Measurements from ENCODE around the gene SERP1. TPM values are rescaled to one million over a fixed set of nuclear protein-coding genes. Genes with fewer than 3 reads are reported as not detected.
A peak's percentile ranks its signal among the peaks of the same experiment; 100 is the strongest.

The SERP1 gene
- total RNA-seq, 4 donors from 2014 or later, result 137 to 273 (median 206) TPM

DNA sequence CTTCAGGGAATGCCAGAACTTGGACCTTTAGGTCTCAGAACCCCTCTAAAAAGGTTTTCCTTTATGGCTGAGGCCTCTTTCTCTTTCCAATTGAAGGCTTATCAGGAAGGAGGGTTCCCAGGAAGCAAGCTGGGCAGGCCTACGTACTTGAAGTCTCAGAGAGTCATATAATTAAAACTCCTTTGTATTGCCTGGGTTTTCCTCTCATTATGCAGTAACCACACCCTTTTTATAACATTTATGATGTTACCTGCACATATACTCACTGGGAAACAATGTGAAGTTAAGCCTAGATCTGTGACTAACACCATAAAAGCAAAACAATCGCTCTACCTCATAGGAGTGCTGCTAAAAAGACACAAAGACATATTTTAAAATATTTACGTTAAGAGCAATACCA lies 27.3 kb downstream of the SERP1 start:
- Histone ChIP-seq H3K27ac (peak overlapping the region in 3 of 4 donors; percentile 31 to 56 (median 34)), H3K4me3 (no peak overlapping the region), H3K4me1 (peaks cover 0 to 6% (median 0%) of the 10 kb centered on the region in 3 donors), H3K36me3 (no peaks in the 10 kb centered on the region), H3K9me3 (no peaks in the 10 kb centered on the region), H3K27me3 (no peaks in the 10 kb centered on the region)
- WGBS, 2 donors, result 35 to 64% methylated on average over 3 of the region's 3 CpGs
- no peak for TF ChIP-seq POLR2A (IDR thresholded peaks at IDR 0.05)
- TF ChIP-seq, protein P1, sequence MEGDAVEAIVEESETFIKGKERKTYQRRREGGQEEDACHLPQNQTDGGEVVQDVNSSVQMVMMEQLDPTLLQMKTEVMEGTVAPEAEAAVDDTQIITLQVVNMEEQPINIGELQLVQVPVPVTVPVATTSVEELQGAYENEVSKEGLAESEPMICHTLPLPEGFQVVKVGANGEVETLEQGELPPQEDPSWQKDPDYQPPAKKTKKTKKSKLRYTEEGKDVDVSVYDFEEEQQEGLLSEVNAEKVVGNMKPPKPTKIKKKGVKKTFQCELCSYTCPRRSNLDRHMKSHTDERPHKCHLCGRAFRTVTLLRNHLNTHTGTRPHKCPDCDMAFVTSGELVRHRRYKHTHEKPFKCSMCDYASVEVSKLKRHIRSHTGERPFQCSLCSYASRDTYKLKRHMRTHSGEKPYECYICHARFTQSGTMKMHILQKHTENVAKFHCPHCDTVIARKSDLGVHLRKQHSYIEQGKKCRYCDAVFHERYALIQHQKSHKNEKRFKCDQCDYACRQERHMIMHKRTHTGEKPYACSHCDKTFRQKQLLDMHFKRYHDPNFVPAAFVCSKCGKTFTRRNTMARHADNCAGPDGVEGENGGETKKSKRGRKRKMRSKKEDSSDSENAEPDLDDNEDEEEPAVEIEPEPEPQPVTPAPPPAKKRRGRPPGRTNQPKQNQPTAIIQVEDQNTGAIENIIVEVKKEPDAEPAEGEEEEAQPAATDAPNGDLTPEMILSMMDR (IDR thresholded peaks at IDR 0.05), result no peak
- DNase-seq, result no peak
- intact Hi-C loops (cut with DNase I), result no loop called here

DNA sequence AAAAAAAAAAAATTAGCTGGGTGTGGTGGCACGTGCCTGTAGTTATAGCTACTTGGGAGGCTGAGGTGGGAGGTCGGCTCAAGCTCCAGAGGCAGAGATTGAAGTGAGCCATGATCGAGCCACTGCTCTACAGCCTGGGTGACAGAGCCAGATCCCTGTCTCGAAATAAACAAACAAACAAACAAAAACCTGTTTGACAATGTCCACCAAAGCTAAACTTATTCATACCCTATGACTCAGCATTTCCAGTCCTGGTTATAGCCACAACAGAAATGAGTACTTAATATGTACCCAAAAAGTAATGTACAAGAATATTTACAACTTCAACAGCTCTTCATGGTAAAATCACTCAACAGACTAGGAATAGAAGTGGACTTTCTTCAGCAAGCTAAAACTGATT lies 31.1 kb downstream of the SERP1 start:
- Histone ChIP-seq H3K4me1 (peaks cover 0 to 6% (median 0%) of the 10 kb centered on the region in 3 donors), H3K27me3 (no peaks in the 10 kb centered on the region), H3K4me3 (no peak overlapping the region), H3K36me3 (no peaks in the 10 kb centered on the region), H3K9me3 (no peaks in the 10 kb centered on the region), H3K27ac (no peak overlapping the region)
- intact Hi-C loops (cut with DNase I), result no loop called here
- WGBS, 2 donors, result 78 to 81% methylated on average over 4 of the region's 4 CpGs
- no peak for DNase-seq
- TF ChIP-seq, protein P1 (IDR thresholded peaks at IDR 0.05), result no peak
- no peak for TF ChIP-seq POLR2A (IDR thresholded peaks at IDR 0.05)

DNA sequence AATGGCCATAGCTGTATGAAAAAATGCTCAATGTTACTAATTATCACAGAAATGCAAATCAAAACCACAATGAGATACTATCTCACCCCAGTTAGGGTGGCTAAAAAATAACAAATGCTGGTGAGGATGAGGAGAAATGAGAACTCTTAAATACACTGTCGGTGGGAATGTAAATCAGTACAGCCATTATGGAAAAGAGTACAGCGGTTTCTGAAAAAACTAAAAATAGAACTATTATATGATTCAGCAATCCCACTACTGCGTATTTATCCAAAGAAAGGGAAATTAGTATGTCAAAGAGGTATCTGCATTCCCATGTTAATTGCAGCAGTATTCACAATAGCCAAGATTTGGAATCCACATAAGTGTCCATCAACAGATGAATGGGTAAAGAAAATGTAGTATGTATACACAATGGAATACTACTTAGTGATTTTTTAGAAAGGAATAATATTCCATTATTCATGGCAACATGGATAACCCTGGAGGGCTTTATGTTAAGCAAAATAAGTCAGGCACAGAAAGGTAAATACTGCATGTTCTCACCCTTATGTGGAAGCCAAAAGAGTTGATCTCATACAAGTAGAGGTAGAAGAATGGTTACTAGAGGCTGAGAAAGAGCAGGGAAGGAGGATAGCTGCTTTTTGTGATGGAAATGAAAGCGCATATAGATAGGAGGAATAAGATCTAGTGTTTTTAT lies 35.0 kb downstream of the SERP1 start:
- no peak for TF ChIP-seq POLR2A (IDR thresholded peaks at IDR 0.05)
- TF ChIP-seq, protein P1 (IDR thresholded peaks at IDR 0.05), result no peak
- no peaks in the 10 kb centered on the region for H3K27me3 ChIP-seq
- H3K27ac ChIP-seq, result no peak overlapping the region
- H3K4me1 ChIP-seq, result no peaks in the 10 kb centered on the region
- H3K9me3 ChIP-seq, result no peaks in the 10 kb centered on the region
- H3K36me3 ChIP-seq, result no peaks in the 10 kb centered on the region
- H3K4me3 ChIP-seq, result no peak overlapping the region
- intact Hi-C loops (cut with DNase I), result no loop called here
- WGBS, 2 donors, result 49 to 76% methylated on average over 4 of the region's 4 CpGs
- no peak for DNase-seq

DNA sequence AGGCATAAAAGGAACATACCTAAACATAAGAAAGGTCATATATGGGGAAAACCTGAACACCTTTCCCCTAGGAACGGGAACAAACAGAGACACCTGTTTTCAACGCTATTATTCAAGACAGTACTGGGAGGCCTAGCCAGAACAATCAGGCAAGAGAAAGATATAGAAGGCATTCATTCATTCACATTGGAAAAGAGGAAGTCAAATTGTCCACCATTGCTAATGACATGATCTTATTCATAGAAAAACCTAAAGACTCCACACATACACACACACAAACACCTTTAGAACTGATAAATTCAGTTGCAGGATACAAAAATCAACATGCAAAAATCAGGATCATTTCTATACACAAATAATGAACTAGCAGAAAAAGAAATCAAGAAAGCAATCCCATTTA lies 36.5 kb downstream of the SERP1 start:
- DNase-seq, result no peak
- H3K27me3 ChIP-seq, result no peaks in the 10 kb centered on the region
- H3K4me1 ChIP-seq, result no peaks in the 10 kb centered on the region
- no peak overlapping the region for H3K27ac ChIP-seq
- H3K36me3 ChIP-seq, result no peaks in the 10 kb centered on the region
- WGBS, 2 donors, result 90 to 92% methylated on average over 2 of the region's 2 CpGs
- intact Hi-C loops (cut with DNase I), result no loop called here
- H3K4me3 ChIP-seq, result no peak overlapping the region
- no peak for TF ChIP-seq POLR2A (IDR thresholded peaks at IDR 0.05)
- TF ChIP-seq, protein P1 (IDR thresholded peaks at IDR 0.05), result no peak
- no peaks in the 10 kb centered on the region for H3K9me3 ChIP-seq

DNA sequence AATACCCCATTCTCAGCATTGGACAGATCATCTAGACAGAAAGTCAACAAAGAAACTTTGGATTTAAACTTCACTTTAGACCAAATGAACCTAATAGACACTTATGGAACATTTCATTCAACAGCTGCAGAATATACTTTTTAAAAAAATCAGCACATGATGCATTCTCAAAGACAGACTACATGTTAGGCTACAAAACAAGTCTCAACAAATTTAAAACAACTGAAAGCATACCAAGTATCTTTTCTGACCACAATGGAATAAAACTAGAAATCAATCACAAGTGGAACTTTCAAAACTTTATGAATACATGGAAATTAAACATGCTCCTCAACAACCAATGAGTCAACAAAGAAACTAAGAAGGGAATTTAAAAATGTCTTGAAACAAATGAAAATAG lies 37.9 kb downstream of the SERP1 start:
- DNase-seq, result no peak
- H3K4me3 ChIP-seq, result no peak overlapping the region
- intact Hi-C loops (cut with DNase I), result no loop called here
- TF ChIP-seq, protein P1 (IDR thresholded peaks at IDR 0.05), result no peak
- no peaks in the 10 kb centered on the region for H3K4me1 ChIP-seq
- H3K9me3 ChIP-seq, result no peaks in the 10 kb centered on the region
- no peaks in the 10 kb centered on the region for H3K27me3 ChIP-seq
- no peaks in the 10 kb centered on the region for H3K36me3 ChIP-seq
- H3K27ac ChIP-seq, result no peak overlapping the region
